GM10266 (cell line): ENCODE measurements around the gene SLCO3A1.
A peak's percentile ranks its signal among the peaks of the same experiment; 100 is the strongest.

Experiments
- DNase-seq: peaks from one replicate; pipeline ENCODE4 v3.0.0; 2012; ENCODE audit errors: extremely low spot score
- TF ChIP-seq, protein P1 (sequence below): IDR thresholded peaks from 2 replicates; pipeline ENCODE4 v1.5.1; 2012; ENCODE audit warnings: mild to moderate bottlenecking, low read depth; ENCODE audit not compliant: control insufficient read depth, insufficient read depth; ENCODE audit errors: missing control alignments

Gene SLCO3A1

DNA sequence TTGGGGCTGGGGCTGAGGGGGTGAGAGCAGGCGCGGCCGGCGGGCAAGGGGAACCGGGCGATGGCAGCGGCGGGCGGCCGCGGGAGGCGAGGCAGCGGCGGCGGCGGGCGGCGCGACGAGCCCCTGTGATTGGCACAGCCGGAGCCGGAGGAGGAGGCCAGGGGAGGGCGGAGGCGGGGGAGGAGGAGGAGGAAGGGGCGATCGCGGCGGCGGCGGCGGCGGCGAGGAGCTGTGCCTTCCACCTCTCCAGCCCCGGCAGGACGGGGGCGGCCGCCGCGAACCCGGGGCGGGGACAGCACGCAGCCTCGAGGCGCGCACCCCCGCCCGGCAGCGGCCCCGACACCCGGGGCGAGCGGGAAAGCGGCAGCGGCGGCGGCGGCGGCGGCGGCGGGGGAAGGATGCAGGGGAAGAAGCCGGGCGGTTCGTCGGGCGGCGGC, at the start of gene SLCO3A1:
SLCO3A1 (plus strand) TSS at position 198 of the 437 bp plus-strand sequence.
- TF ChIP-seq, protein P1, sequence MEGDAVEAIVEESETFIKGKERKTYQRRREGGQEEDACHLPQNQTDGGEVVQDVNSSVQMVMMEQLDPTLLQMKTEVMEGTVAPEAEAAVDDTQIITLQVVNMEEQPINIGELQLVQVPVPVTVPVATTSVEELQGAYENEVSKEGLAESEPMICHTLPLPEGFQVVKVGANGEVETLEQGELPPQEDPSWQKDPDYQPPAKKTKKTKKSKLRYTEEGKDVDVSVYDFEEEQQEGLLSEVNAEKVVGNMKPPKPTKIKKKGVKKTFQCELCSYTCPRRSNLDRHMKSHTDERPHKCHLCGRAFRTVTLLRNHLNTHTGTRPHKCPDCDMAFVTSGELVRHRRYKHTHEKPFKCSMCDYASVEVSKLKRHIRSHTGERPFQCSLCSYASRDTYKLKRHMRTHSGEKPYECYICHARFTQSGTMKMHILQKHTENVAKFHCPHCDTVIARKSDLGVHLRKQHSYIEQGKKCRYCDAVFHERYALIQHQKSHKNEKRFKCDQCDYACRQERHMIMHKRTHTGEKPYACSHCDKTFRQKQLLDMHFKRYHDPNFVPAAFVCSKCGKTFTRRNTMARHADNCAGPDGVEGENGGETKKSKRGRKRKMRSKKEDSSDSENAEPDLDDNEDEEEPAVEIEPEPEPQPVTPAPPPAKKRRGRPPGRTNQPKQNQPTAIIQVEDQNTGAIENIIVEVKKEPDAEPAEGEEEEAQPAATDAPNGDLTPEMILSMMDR = no peak
- peak; percentile 42 for DNase-seq

DNA sequence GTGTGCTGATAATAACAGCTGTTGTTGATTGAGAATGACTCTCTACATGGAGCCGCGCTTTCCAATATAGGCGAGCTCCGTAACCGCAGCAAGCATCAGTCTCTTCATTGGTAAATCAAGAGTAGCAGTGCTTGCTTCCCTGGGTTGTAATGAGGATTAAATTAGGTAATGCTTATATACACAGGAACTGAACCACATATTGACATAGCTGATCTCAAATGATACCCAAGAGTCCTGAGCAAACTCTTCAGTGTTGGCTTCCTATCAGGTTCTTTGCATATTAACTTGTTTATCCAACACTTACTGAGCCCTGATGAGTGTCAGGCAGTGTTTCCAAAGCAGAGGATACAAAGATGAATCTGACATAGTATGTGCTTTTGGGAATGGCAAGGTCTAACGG, 46.4 kb upstream of the SLCO3A1 start:
- no peak for DNase-seq
- TF ChIP-seq, protein P1 = no peak

DNA sequence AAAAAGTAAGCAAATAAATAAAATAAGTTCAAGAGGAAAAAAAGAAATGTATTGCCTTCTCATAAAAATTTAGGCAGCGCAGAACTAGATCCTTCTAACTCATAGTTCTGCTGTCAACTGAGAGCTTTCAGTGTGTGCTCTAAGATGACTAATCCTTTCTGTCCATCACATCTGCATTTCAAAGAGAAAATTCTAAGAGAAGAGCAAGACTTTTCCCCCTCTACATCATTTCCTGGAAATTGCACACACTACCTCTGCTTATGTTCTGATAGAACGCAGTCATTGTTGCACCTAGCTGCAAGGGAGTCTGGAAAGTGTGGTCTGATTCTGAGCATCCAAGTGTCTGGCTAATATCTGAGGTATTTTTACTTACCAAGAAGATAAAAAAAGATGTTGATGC, 39.6 kb upstream of the SLCO3A1 start:
- no peak for DNase-seq
- TF ChIP-seq, protein P1 = no peak

GRCh38 chr15:91816942-91817341, 36.6 kb upstream of the SLCO3A1 start:
- no peak for DNase-seq
- TF ChIP-seq, protein P1 = no peak

- TF ChIP-seq, protein P1 = no peak
Measured at GRCh38 chr15:91821458-91821857, 32.0 kb upstream of the SLCO3A1 start.

GRCh38 chr15:91824256-91824655, 29.3 kb upstream of the SLCO3A1 start:
- DNase-seq = no peak
- TF ChIP-seq, protein P1 = no peak

More at GRCh38 chr15:91821458-91821857, 32.0 kb upstream of the SLCO3A1 start:
- DNase-seq = no peak

GRCh38 chr15:91826443-91826842, 27.1 kb upstream of the SLCO3A1 start:
- TF ChIP-seq, protein P1 = no peak
- DNase-seq = no peak
